ENCODE measurements around the gene ASB7. TPM values are rescaled to one million over a fixed set of nuclear protein-coding genes. Genes with fewer than 3 reads are reported as not detected.

Gene ASB7
- polyA plus RNA-seq, 3 donors = 5.3 to 9.8 (median 7.6) TPM

DNA sequence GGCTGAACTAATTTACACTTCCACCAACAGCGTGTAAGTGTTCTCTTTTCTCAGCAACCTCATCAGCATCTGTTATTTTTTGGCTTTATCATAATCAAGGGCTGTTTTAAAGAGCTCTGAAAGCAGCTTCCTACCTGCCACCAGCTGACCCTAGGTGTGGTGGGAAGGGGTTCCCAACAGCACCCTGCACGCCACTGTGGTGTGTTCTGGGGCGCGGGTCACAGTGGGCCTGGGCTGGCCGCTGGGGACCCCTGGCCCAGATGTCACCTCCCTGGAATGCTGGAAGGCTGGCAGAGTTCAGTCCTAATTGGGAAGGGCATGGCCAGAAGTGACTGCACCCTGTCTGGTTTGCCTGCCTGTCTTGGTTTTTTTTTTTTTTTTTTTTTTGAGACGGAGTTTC, 82.2 kb downstream of the ASB7 start:
- intact Hi-C loops (cut with micrococcal nuclease) = no loop called here
- WGBS (ENCODE audit: insufficient coverage) = 96% methylated on average over 4 of the region's 6 CpGs
- H3K36me3 Mint-ChIP-seq = no peaks in the 10 kb centered on the region

GRCh38 chr15:100686021-100686724, 83.8 kb downstream of the ASB7 start:
- no peak overlapping the region for H3K4me3 Mint-ChIP-seq
- DNase-seq = no peak
- H3K36me3 Mint-ChIP-seq = no peaks in the 10 kb centered on the region
- Histone ChIP-seq H3K9ac (ENCODE audit: insufficient read depth, low read length, poor library complexity, severe bottlenecking) (no peak overlapping the region), H3K79me2 (ENCODE audit: insufficient read depth, low read length) (no peaks in the 10 kb centered on the region), H3K4me1 (ENCODE audit: control insufficient read depth in 1 of 2, insufficient read depth in 2 of 2, low read length in 2 of 2) (no peaks in the 10 kb centered on the region), H3K4me2 (replicated peaks; ENCODE audit: extremely low read depth, low read length, poor library complexity, severe bottlenecking) (no peak overlapping the region), H3K9me3 (replicated peaks in 1 of 2; ENCODE audit: control insufficient read depth in 1 of 2, insufficient read depth in 1 of 2, low read length in 2 of 2) (peaks cover 0 to 6% of the 10 kb centered on the region in 2 donors), H3K27ac (ENCODE audit: low read depth in 1 of 2, low read length in 2 of 2) (no peak overlapping the region), H3K27me3 (ENCODE audit: control insufficient read depth in 2 of 2, insufficient read depth in 2 of 2, low read length in 2 of 2) (peaks cover 0 to 2% of the 10 kb centered on the region in 2 donors), H2AFZ (ENCODE audit: insufficient read depth, low read depth, low read length, poor library complexity, severe bottlenecking) (no peak overlapping the region), H4K20me1 (ENCODE audit: insufficient read depth, low read length) (no peaks in the 10 kb centered on the region), H3K36me3 (replicated peaks in 1 of 2; ENCODE audit: control insufficient read depth in 1 of 2, insufficient read depth in 2 of 2, low read length in 2 of 2) (no peaks in the 10 kb centered on the region), H3K4me3 (replicated peaks in 1 of 3; ENCODE audit: low read depth in 2 of 3, low read length in 3 of 3) (no peak overlapping the region)
- TF ChIP-seq, protein P1, sequence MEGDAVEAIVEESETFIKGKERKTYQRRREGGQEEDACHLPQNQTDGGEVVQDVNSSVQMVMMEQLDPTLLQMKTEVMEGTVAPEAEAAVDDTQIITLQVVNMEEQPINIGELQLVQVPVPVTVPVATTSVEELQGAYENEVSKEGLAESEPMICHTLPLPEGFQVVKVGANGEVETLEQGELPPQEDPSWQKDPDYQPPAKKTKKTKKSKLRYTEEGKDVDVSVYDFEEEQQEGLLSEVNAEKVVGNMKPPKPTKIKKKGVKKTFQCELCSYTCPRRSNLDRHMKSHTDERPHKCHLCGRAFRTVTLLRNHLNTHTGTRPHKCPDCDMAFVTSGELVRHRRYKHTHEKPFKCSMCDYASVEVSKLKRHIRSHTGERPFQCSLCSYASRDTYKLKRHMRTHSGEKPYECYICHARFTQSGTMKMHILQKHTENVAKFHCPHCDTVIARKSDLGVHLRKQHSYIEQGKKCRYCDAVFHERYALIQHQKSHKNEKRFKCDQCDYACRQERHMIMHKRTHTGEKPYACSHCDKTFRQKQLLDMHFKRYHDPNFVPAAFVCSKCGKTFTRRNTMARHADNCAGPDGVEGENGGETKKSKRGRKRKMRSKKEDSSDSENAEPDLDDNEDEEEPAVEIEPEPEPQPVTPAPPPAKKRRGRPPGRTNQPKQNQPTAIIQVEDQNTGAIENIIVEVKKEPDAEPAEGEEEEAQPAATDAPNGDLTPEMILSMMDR (IDR thresholded peaks at IDR 0.05) = no peak
- 98% methylated on average over 14 of the region's 23 CpGs for WGBS (ENCODE audit: insufficient coverage)
- no peaks in the 10 kb centered on the region for H3K4me1 Mint-ChIP-seq
- intact Hi-C loops (cut with micrococcal nuclease) = no loop called here
- no peak overlapping the region for H3K27ac Mint-ChIP-seq
- H3K27me3 Mint-ChIP-seq (ENCODE audit: low read depth in 3 of 3) = peaks cover 2 to 11% (median 8%) of the 10 kb centered on the region in 3 donors
- H3K9me3 Mint-ChIP-seq = peaks cover 5 to 11% (median 6%) of the 10 kb centered on the region in 7 donors

More for the DNA sequence above, 82.2 kb downstream of the ASB7 start:
- Mint-ChIP-seq H3K27me3 (ENCODE audit: low read depth in 3 of 3) (peaks cover 2 to 11% (median 10%) of the 10 kb centered on the region in 3 donors), H3K4me1 (no peaks in the 10 kb centered on the region), H3K9me3 (peaks cover 5 to 19% (median 15%) of the 10 kb centered on the region in 7 donors), H3K27ac (no peak overlapping the region), H3K4me3 (no peak overlapping the region)
- H2AFZ ChIP-seq (ENCODE audit: insufficient read depth, low read depth, low read length, poor library complexity, severe bottlenecking) = no peak overlapping the region
- H4K20me1 ChIP-seq (ENCODE audit: insufficient read depth, low read length) = no peaks in the 10 kb centered on the region
- H3K9ac ChIP-seq (ENCODE audit: insufficient read depth, low read length, poor library complexity, severe bottlenecking) = no peak overlapping the region
- no peaks in the 10 kb centered on the region for H3K36me3 ChIP-seq (replicated peaks in 1 of 2; ENCODE audit: control insufficient read depth in 1 of 2, insufficient read depth in 2 of 2, low read length in 2 of 2)
- H3K9me3 ChIP-seq (replicated peaks in 1 of 2; ENCODE audit: control insufficient read depth in 1 of 2, insufficient read depth in 1 of 2, low read length in 2 of 2) = peaks cover 0 to 17% of the 10 kb centered on the region in 2 donors
- H3K4me1 ChIP-seq (ENCODE audit: control insufficient read depth in 1 of 2, insufficient read depth in 2 of 2, low read length in 2 of 2) = no peaks in the 10 kb centered on the region
- no peak overlapping the region for H3K4me2 ChIP-seq (replicated peaks; ENCODE audit: extremely low read depth, low read length, poor library complexity, severe bottlenecking)
- no peaks in the 10 kb centered on the region for H3K79me2 ChIP-seq (ENCODE audit: insufficient read depth, low read length)
- H3K27me3 ChIP-seq (ENCODE audit: control insufficient read depth in 2 of 2, insufficient read depth in 2 of 2, low read length in 2 of 2) = peaks cover 0 to 2% of the 10 kb centered on the region in 2 donors
- no peak overlapping the region for H3K4me3 ChIP-seq (replicated peaks in 1 of 3; ENCODE audit: low read depth in 2 of 3, low read length in 3 of 3)
- TF ChIP-seq, protein P1 (IDR thresholded peaks at IDR 0.05) = no peak
- no peak overlapping the region for H3K27ac ChIP-seq (ENCODE audit: low read depth in 1 of 2, low read length in 2 of 2)
- DNase-seq = no peak

All from CD14-positive monocyte (primary cell).